Upper lobe of left lung (tissue), 4 donors: ENCODE measurements around the gene PCSK5.

Source experiments
- CTCF ChIP-seq, 6 experiments: fragments of 450-650 bp in 4 of 6; fragments of 200-600 bp in 2 of 6; sonication (generic) in 2 of 6; IDR thresholded peaks; one replicate each; pipeline ENCODE4 v1.5.1; 2016 to 2019; ENCODE audit warnings: antibody characterized with exemption in 6 of 6
- EP300 ChIP-seq, 4 donors: sonication (generic); formaldehyde crosslinking; IDR thresholded peaks; one replicate each; pipeline ENCODE4 v1.5.1; 2017; ENCODE audit warnings: antibody characterized with exemption in 4 of 4, control low read depth in 2 of 4
- POLR2A ChIP-seq, 4 donors: fragments of 450-650 bp; IDR thresholded peaks; one replicate each; pipeline ENCODE4 v1.5.1; 2016 to 2017; ENCODE audit warnings: antibody characterized with exemption in 4 of 4, mild to moderate bottlenecking in 2 of 4
- POLR2AphosphoS5 ChIP-seq, 2 donors: sonication (generic); formaldehyde crosslinking; IDR thresholded peaks; one replicate each; pipeline ENCODE4 v1.5.1; 2017; ENCODE audit warnings: antibody characterized with exemption in 2 of 2

- no peak for TF ChIP-seq POLR2A (IDR thresholded peaks at IDR 0.05)
- TF ChIP-seq CTCF (IDR thresholded peaks at IDR 0.05): no peak
- TF ChIP-seq POLR2AphosphoS5 (IDR thresholded peaks at IDR 0.05): no peak
- TF ChIP-seq EP300 (IDR thresholded peaks at IDR 0.05): no peak
Measured at GRCh38 chr9:76227156-76227555, 336.7 kb downstream of the PCSK5 start.
